ENCODE data around the gene KIF11.

DNA sequence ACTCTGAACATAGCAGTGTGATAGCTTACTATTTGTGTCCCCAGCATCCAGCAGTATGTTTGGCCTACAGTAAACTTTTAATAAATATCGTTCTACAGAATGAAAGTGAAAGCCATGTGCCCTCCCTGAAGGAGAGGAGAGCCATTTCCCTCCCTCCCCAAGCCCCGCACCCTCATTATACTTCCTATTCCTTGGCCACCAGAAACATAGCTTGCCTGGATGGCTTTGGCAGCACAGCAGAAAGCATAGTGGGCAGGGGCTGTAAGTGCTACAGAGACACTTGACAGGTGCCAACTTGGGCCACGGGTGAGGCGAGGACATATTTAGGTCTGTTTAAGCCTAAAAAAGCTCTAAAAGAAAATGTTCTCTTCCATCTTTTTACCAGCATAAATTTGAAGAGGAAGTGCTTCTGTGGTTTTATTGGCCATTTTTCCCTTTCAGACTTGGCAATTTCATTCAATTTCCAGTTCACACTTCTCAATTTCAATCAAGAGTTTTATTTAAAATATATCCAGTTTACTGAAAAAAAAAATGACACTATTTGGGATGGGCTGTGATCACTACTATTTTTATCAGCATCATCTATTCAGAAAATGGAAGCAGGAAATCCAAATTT, 109.5 kb downstream of the KIF11 start:
- TF ChIP-seq, protein P1, sequence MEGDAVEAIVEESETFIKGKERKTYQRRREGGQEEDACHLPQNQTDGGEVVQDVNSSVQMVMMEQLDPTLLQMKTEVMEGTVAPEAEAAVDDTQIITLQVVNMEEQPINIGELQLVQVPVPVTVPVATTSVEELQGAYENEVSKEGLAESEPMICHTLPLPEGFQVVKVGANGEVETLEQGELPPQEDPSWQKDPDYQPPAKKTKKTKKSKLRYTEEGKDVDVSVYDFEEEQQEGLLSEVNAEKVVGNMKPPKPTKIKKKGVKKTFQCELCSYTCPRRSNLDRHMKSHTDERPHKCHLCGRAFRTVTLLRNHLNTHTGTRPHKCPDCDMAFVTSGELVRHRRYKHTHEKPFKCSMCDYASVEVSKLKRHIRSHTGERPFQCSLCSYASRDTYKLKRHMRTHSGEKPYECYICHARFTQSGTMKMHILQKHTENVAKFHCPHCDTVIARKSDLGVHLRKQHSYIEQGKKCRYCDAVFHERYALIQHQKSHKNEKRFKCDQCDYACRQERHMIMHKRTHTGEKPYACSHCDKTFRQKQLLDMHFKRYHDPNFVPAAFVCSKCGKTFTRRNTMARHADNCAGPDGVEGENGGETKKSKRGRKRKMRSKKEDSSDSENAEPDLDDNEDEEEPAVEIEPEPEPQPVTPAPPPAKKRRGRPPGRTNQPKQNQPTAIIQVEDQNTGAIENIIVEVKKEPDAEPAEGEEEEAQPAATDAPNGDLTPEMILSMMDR (IDR thresholded peaks at IDR 0.05): no peak
- TF ChIP-seq, protein P2, sequence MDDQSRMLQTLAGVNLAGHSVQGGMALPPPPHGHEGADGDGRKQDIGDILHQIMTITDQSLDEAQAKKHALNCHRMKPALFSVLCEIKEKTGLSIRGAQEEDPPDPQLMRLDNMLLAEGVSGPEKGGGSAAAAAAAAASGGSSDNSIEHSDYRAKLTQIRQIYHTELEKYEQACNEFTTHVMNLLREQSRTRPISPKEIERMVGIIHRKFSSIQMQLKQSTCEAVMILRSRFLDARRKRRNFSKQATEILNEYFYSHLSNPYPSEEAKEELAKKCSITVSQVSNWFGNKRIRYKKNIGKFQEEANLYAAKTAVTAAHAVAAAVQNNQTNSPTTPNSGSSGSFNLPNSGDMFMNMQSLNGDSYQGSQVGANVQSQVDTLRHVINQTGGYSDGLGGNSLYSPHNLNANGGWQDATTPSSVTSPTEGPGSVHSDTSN (IDR thresholded peaks at IDR 0.05): no peak
- TF ChIP-seq CHD2 (IDR thresholded peaks at IDR 0.05; ENCODE audit: low read length, partially characterized antibody) (no peak), POLR2A (IDR thresholded peaks at IDR 0.05; ENCODE audit: low read length) (no peak)
- TF ChIP-seq, protein P3, sequence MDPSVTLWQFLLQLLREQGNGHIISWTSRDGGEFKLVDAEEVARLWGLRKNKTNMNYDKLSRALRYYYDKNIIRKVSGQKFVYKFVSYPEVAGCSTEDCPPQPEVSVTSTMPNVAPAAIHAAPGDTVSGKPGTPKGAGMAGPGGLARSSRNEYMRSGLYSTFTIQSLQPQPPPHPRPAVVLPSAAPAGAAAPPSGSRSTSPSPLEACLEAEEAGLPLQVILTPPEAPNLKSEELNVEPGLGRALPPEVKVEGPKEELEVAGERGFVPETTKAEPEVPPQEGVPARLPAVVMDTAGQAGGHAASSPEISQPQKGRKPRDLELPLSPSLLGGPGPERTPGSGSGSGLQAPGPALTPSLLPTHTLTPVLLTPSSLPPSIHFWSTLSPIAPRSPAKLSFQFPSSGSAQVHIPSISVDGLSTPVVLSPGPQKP (IDR thresholded peaks at IDR 0.05; ENCODE audit: low read depth, low read length): no peak
- TF ChIP-seq, protein P4, sequence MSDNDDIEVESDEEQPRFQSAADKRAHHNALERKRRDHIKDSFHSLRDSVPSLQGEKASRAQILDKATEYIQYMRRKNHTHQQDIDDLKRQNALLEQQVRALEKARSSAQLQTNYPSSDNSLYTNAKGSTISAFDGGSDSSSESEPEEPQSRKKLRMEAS (IDR thresholded peaks at IDR 0.05): no peak

All from A549 (cell line).